WTC11 (cell line): Measurements from ENCODE around the gene TSSK2. TPM values are rescaled to one million over a fixed set of nuclear protein-coding genes. Genes with fewer than 3 reads are reported as not detected.

Source experiments
- ATAC-seq: fragments of 200-7000 bp; cut with Tn5 transposase; 2 replicates; pipeline ENCODE4 v1.10.0; 2021; ENCODE audit warnings: mild to moderate bottlenecking, moderate library complexity
- CTCF ChIA-PET: fragments of 300-600 bp; sonication (Branson Sonifier 250); formaldehyde crosslinking; loops from one replicate; lab custom pipeline; 2021; ENCODE audit warnings: antibody characterized with exemption; lab: Charles Lee
- POLR2A ChIA-PET: fragments of 350-600 bp; sonication (Branson Sonifier 250); formaldehyde crosslinking; loops from one replicate; lab custom pipeline; 2021; ENCODE audit warnings: antibody characterized with exemption; lab: Charles Lee
- DNase-seq: peaks from one replicate; pipeline ENCODE4 v3.0.0; 2021; ENCODE audit warnings: low spot score
- H3K27ac Mint-ChIP-seq: 2 replicates; pipeline ENCODE4 v1.8.0; 2021; ENCODE audit warnings: mixed read lengths
- H3K27me3 Mint-ChIP-seq: 2 replicates; pipeline ENCODE4 v1.8.0; 2021; ENCODE audit warnings: low read depth, mild to moderate bottlenecking, moderate library complexity, mixed read lengths
- H3K36me3 Mint-ChIP-seq: 2 replicates; pipeline ENCODE4 v1.8.0; 2021; ENCODE audit warnings: mixed read lengths
- H3K4me1 Mint-ChIP-seq: 2 replicates; pipeline ENCODE4 v1.8.0; 2022; ENCODE audit warnings: mixed read lengths
- H3K4me3 Mint-ChIP-seq: 2 replicates; pipeline ENCODE4 v1.8.0; 2021; ENCODE audit warnings: mild to moderate bottlenecking, moderate library complexity, mixed read lengths
- H3K9me3 Mint-ChIP-seq: 2 replicates; pipeline ENCODE4 v1.8.0; 2021; ENCODE audit warnings: mixed read lengths
- CREB1 ChIP-seq: sonication (generic); formaldehyde crosslinking; IDR thresholded peaks from 2 replicates; pipeline ENCODE4 v1.8.0; 2023; ENCODE audit warnings: mild to moderate bottlenecking, missing genetic modification reagents
- E2F4 ChIP-seq: sonication (generic); formaldehyde crosslinking; IDR thresholded peaks from 2 replicates; pipeline ENCODE4 v1.8.1; 2022; ENCODE audit warnings: low read depth, mild to moderate bottlenecking, moderate library complexity, missing genetic modification reagents, borderline replicate concordance
- FOXK1 ChIP-seq: sonication (generic); formaldehyde crosslinking; IDR thresholded peaks from 2 replicates; pipeline ENCODE4 v1.8.0; 2022; ENCODE audit warnings: mild to moderate bottlenecking, moderate library complexity, missing genetic modification reagents
- JAZF1 ChIP-seq: fragments of 250-450 bp; sonication (Bioruptor Pico); IDR thresholded peaks from 2 replicates; pipeline ENCODE4 v1.9.0; 2021; ENCODE audit warnings: moderate library complexity, mild to moderate bottlenecking, inconsistent platforms
- NR1H2 ChIP-seq: sonication (generic); formaldehyde crosslinking; IDR thresholded peaks from 2 replicates; pipeline ENCODE4 v1.9.0; 2021; ENCODE audit warnings: mild to moderate bottlenecking, moderate library complexity, missing genetic modification reagents
- PRDM15 ChIP-seq: sonication (generic); formaldehyde crosslinking; IDR thresholded peaks from 2 replicates; pipeline ENCODE4 v1.8.0; 2022; ENCODE audit warnings: missing genetic modification reagents
- RELA ChIP-seq: sonication (generic); formaldehyde crosslinking; IDR thresholded peaks from 2 replicates; pipeline ENCODE4 v1.8.1; 2022; ENCODE audit warnings: missing genetic modification reagents, mild to moderate bottlenecking, borderline replicate concordance
- SP1 ChIP-seq: sonication (generic); formaldehyde crosslinking; conservative IDR thresholded peaks from 2 replicates; pipeline ENCODE4 v1.8.1; 2022; ENCODE audit warnings: missing genetic modification reagents
- TCF7 ChIP-seq: sonication (generic); formaldehyde crosslinking; IDR thresholded peaks from 2 replicates; pipeline ENCODE4 v1.8.0; 2022; ENCODE audit warnings: mild to moderate bottlenecking, low read depth, missing genetic modification reagents, moderate library complexity
- TEAD1 ChIP-seq: sonication (generic); formaldehyde crosslinking; IDR thresholded peaks from 2 replicates; pipeline ENCODE4 v1.8.0; 2022; ENCODE audit warnings: mild to moderate bottlenecking, missing genetic modification reagents
- USF1 ChIP-seq: sonication (generic); formaldehyde crosslinking; IDR thresholded peaks from 2 replicates; pipeline ENCODE4 v1.8.0; 2022; ENCODE audit warnings: mild to moderate bottlenecking, missing genetic modification reagents
- ZBTB21 ChIP-seq: sonication (generic); formaldehyde crosslinking; IDR thresholded peaks from 2 replicates; pipeline ENCODE4 v1.8.1; 2023; ENCODE audit warnings: mild to moderate bottlenecking, missing genetic modification reagents, borderline replicate concordance
- ZNF317 ChIP-seq: sonication (generic); formaldehyde crosslinking; IDR thresholded peaks from 2 replicates; pipeline ENCODE4 v1.8.1; 2023; ENCODE audit warnings: low read depth, mild to moderate bottlenecking, moderate library complexity, missing genetic modification reagents, borderline replicate concordance
- ZNF423 ChIP-seq: fragments of 250-450 bp; sonication (Bioruptor Pico); IDR thresholded peaks from 2 replicates; pipeline ENCODE4 v2.1.2; 2022; ENCODE audit warnings: mild to moderate bottlenecking, moderate library complexity
- total RNA-seq: library from RNA; stranded (reverse); gene quantifications from 3 replicates; pipeline ENCODE4 v1.2.3, GENCODE V29; 2021
- TF ChIP-seq, protein P1 (sequence below): sonication (generic); formaldehyde crosslinking; IDR thresholded peaks from 2 replicates; pipeline ENCODE4 v1.8.0; 2023; ENCODE audit warnings: missing genetic modification reagents, mild to moderate bottlenecking, borderline replicate concordance
- TF ChIP-seq, protein P2 (sequence below): fragments of 200-600 bp; IDR thresholded peaks from 2 replicates; pipeline ENCODE4 v1.8.0; 2022; ENCODE audit warnings: antibody characterized with exemption

The TSSK2 gene
- total RNA-seq, 1 experiment from 2014 or later: not detected

- H3K4me1 Mint-ChIP-seq: peaks cover 26% of the 10 kb centered on the region
- DNase-seq: peak; percentile 89
- peak within 1 kb of the TSS; percentile 91 for H3K27ac Mint-ChIP-seq
- CTCF ChIA-PET: interaction anchor here (0.7 to 2.9 kb wide), 47 partner anchors 11 to 453 kb away, joined by 3 to 26 read pairs (median 4); partner anchors contain the start of genes C22orf39, CDC45, CLTCL1 and DGCR2
- ATAC-seq: peak; percentile 66
- POLR2A ChIA-PET: interaction anchor here (0.7 to 1.4 kb wide), 8 partner anchors 28 to 299 kb away, joined by 3 to 6 read pairs (median 4); partner anchors contain the start of genes C22orf39, CLTCL1, DGCR2 and ESS2
- TF ChIP-seq ZBTB21 (no peak), RELA (CRISPR knock-in tag) (no peak; the same call in 1 of the 2 replicates), CREB1 (no peak), PRDM15 (CRISPR knock-in tag) (no peak), NR1H2 (CRISPR knock-in tag) (no peak), TEAD1 (CRISPR knock-in tag) (peak; percentile 70), SP1 (CRISPR knock-in tag) (peak; percentile 96), USF1 (peak; percentile 47; the same call in 1 of the 2 replicates)
- TF ChIP-seq, protein P1, sequence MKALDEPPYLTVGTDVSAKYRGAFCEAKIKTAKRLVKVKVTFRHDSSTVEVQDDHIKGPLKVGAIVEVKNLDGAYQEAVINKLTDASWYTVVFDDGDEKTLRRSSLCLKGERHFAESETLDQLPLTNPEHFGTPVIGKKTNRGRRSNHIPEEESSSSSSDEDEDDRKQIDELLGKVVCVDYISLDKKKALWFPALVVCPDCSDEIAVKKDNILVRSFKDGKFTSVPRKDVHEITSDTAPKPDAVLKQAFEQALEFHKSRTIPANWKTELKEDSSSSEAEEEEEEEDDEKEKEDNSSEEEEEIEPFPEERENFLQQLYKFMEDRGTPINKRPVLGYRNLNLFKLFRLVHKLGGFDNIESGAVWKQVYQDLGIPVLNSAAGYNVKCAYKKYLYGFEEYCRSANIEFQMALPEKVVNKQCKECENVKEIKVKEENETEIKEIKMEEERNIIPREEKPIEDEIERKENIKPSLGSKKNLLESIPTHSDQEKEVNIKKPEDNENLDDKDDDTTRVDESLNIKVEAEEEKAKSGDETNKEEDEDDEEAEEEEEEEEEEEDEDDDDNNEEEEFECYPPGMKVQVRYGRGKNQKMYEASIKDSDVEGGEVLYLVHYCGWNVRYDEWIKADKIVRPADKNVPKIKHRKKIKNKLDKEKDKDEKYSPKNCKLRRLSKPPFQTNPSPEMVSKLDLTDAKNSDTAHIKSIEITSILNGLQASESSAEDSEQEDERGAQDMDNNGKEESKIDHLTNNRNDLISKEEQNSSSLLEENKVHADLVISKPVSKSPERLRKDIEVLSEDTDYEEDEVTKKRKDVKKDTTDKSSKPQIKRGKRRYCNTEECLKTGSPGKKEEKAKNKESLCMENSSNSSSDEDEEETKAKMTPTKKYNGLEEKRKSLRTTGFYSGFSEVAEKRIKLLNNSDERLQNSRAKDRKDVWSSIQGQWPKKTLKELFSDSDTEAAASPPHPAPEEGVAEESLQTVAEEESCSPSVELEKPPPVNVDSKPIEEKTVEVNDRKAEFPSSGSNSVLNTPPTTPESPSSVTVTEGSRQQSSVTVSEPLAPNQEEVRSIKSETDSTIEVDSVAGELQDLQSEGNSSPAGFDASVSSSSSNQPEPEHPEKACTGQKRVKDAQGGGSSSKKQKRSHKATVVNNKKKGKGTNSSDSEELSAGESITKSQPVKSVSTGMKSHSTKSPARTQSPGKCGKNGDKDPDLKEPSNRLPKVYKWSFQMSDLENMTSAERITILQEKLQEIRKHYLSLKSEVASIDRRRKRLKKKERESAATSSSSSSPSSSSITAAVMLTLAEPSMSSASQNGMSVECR (CRISPR knock-in tag): peak; percentile 53; the same call in 1 of the 2 replicates
- H3K27me3 Mint-ChIP-seq: no peaks in the 10 kb centered on the region; the same call in 1 of the 2 replicates
- peak within 1 kb of the TSS; percentile 81 for H3K4me3 Mint-ChIP-seq
- no peaks in the 10 kb centered on the region for H3K9me3 Mint-ChIP-seq
- H3K36me3 Mint-ChIP-seq: no peaks in the 10 kb centered on the region; the same call in 1 of the 2 replicates
Measured at GRCh38 chr22:19178657-19179496, 47.8 kb downstream of the TSSK2 start, which contains the start of gene SLC25A1. TSS of gene SLC25A1 (minus strand) at chr22:19178736. CDS start at chr22:19178673, 63 bp downstream.

DNA sequence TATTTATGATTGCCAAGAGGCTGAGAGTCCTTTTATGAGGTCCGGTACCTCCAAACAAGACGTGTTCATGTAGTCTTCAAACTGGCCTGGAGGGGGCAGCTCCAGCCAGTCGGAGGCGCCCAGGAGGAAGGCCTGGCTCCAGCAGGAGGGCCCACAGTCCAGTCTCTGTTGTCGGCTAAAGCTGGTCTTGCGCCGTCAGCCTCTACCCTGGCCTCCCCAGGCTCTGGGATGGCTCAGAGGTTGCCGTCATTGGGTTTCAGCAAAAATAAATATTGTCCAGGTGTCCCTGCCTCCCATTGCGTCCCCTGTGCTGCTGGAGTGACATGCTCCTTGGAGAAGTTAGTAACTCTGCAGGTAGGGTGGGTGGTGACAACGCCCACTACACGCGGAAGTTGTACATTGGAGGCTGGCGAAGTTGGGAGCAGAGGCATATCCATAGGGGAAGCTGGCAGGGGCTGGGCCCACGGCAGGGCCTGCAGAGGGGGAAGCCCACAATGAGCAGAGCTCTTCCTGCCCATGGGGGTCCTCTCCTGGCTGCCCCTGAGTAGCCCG lies 48.5 kb downstream of the TSSK2 start:
- Mint-ChIP-seq H3K4me1 (peaks cover 19% of the 10 kb centered on the region), H3K27ac (peak overlapping the region; percentile 91), H3K36me3 (no peaks in the 10 kb centered on the region; the same call in 1 of the 2 replicates), H3K27me3 (no peaks in the 10 kb centered on the region; the same call in 1 of the 2 replicates), H3K9me3 (no peaks in the 10 kb centered on the region), H3K4me3 (peak overlapping the region; percentile 81)
- POLR2A ChIA-PET: interaction anchor here (0.8 to 1.4 kb wide), 5 partner anchors 29 to 295 kb away, joined by 3 to 6 read pairs (median 3); partner anchors contain the start of genes C22orf39 and DGCR2
- CTCF ChIA-PET: interaction anchor here (0.6 to 2.9 kb wide), 44 partner anchors 11 to 453 kb away, joined by 3 to 26 read pairs (median 4); partner anchors contain the start of genes C22orf39, CDC45, CLTCL1 and ESS2
- DNase-seq (peak; percentile 83), ATAC-seq (peak; percentile 52)
- TF ChIP-seq ZNF317 (CRISPR knock-in tag): no peak
- TF ChIP-seq, protein P2, sequence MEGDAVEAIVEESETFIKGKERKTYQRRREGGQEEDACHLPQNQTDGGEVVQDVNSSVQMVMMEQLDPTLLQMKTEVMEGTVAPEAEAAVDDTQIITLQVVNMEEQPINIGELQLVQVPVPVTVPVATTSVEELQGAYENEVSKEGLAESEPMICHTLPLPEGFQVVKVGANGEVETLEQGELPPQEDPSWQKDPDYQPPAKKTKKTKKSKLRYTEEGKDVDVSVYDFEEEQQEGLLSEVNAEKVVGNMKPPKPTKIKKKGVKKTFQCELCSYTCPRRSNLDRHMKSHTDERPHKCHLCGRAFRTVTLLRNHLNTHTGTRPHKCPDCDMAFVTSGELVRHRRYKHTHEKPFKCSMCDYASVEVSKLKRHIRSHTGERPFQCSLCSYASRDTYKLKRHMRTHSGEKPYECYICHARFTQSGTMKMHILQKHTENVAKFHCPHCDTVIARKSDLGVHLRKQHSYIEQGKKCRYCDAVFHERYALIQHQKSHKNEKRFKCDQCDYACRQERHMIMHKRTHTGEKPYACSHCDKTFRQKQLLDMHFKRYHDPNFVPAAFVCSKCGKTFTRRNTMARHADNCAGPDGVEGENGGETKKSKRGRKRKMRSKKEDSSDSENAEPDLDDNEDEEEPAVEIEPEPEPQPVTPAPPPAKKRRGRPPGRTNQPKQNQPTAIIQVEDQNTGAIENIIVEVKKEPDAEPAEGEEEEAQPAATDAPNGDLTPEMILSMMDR: peak; percentile 59
- no peak for TF ChIP-seq TCF7 (CRISPR knock-in tag)
- no peak for TF ChIP-seq ZNF423 (CRISPR knock-in tag)
- 0 out of 2 replicates have a peak, but pooled peaks have one; percentile 39 for TF ChIP-seq FOXK1
- no peak for TF ChIP-seq JAZF1 (CRISPR knock-in tag)
- TF ChIP-seq E2F4 (CRISPR knock-in tag): no peak
